Panc1 (cell line): Measurements from ENCODE around the gene TNRC6C. TPM values are rescaled to one million over a fixed set of nuclear protein-coding genes. Genes with fewer than 3 reads are reported as not detected.
"Not testable (repeated sequence)": the region's sequence is repeated elsewhere in the genome, so short reads cannot be mapped to it uniquely, and the experiment has no call there.

ENCODE experiments used
- ATAC-seq: fragments of 200-7000 bp; cut with Tn5 transposase; 2 replicates; pipeline ENCODE4 v1.9.1; 2020; ENCODE audit warnings: mild to moderate bottlenecking, moderate library complexity
- BruUV-seq: library from RNA; stranded (reverse); fragments of 400-500 nt; replicated peaks from 2 replicates; lab custom pipeline; 2021; lab: Mats Ljungman, UMichigan
- CTCF ChIA-PET: fragments of 300-600 bp; sonication (Branson Sonifier 250); formaldehyde crosslinking; loops from one replicate; lab custom pipeline; 2022; ENCODE audit warnings: antibody characterized with exemption; lab: Charles Lee
- POLR2A ChIA-PET: fragments of 300-600 bp; sonication (Branson Sonifier 250); formaldehyde crosslinking; loops from one replicate; lab custom pipeline; 2022; ENCODE audit warnings: antibody characterized with exemption; lab: Charles Lee
- DNase-seq: peaks from one replicate; pipeline ENCODE4 v3.0.0-alpha.2; 2010; ENCODE audit warnings: low read depth, low spot score
- H3K27ac ChIP-seq: 2 replicates; pipeline ENCODE4 v1.5.1; 2011; ENCODE audit warnings: mild to moderate bottlenecking, low read length, inconsistent platforms
- H3K27me3 ChIP-seq: fragments of 200-500 bp; sonication (Bioruptor generic); 2 replicates; pipeline ENCODE4 v1.6.0; 2014; ENCODE audit warnings: low read length, inconsistent platforms; ENCODE audit not compliant: control insufficient read depth, insufficient read depth
- H3K36me3 ChIP-seq: fragments of 200-500 bp; sonication (Bioruptor generic); 2 replicates; pipeline ENCODE4 v1.5.1; 2014; ENCODE audit warnings: inconsistent platforms, mild to moderate bottlenecking, low read length, moderate library complexity; ENCODE audit not compliant: control insufficient read depth, insufficient read depth
- H3K4me1 ChIP-seq: 2 replicates; pipeline ENCODE4 v1.5.1; 2011; ENCODE audit warnings: inconsistent platforms, mild to moderate bottlenecking, low read length, moderate library complexity; ENCODE audit not compliant: control insufficient read depth, insufficient read depth
- H3K4me3 ChIP-seq, 2 experiments: 2 replicates each; pipeline ENCODE4 v1.5.1; 2011 to 2012; ENCODE audit warnings: low read depth in 2 of 2, low read length in 2 of 2, mild to moderate bottlenecking in 2 of 2, inconsistent platforms in 1 of 2, moderate library complexity in 1 of 2
- H3K9me3 ChIP-seq: fragments of 200-500 bp; sonication (Bioruptor generic); 2 replicates; pipeline ENCODE4 v1.5.1; 2014; ENCODE audit warnings: low read depth, mild to moderate bottlenecking, inconsistent platforms, low read length, moderate library complexity; ENCODE audit not compliant: control insufficient read depth, insufficient read depth
- POLR2AphosphoS5 ChIP-seq: IDR thresholded peaks from 2 replicates; pipeline ENCODE4 v1.6.1; 2012; ENCODE audit warnings: mild to moderate bottlenecking, low read depth, low read length, moderate library complexity
- SIN3A ChIP-seq: IDR thresholded peaks from 2 replicates; pipeline ENCODE4 v1.6.1; 2012; ENCODE audit warnings: low read depth, mild to moderate bottlenecking, low read length, moderate library complexity, borderline replicate concordance; ENCODE audit not compliant: insufficient read depth
- TCF7L2 ChIP-seq: IDR thresholded peaks from 2 replicates; pipeline ENCODE4 v1.6.1; 2011; ENCODE audit warnings: mild to moderate bottlenecking, low read depth, low read length, inconsistent platforms
- in situ Hi-C: cut with HindIII; loops from 2 replicates; pipeline ENCODE4 v1.10.0; 2016; ENCODE audit warnings: low sequenced_read_pairs, low pct_unique_long_range_greater_than_20kb
- intact Hi-C: fragments of 100-400 bp; cut with micrococcal nuclease; formaldehyde crosslinking; loops from one replicate; pipeline ENCODE4 v1.10.0; 2022; ENCODE audit not compliant: unreplicated experiment
- total RNA-seq: library from RNA; stranded (reverse); gene quantifications from one replicate; pipeline ENCODE4 v1.2.1, GENCODE V29; 2021; ENCODE audit not compliant: unreplicated experiment
- TF ChIP-seq, protein P1 (sequence below), 2 experiments: IDR thresholded peaks; 2 replicates each; pipeline ENCODE4 v1.6.1; 2011 to 2012; ENCODE audit warnings: low read depth in 2 of 2, control low read depth in 1 of 2, low read length in 1 of 2, mild to moderate bottlenecking in 1 of 2, moderate library complexity in 1 of 2; ENCODE audit not compliant: insufficient read depth in 1 of 2
- TF ChIP-seq, protein P2 (sequence below): fragments of 450-650 bp; IDR thresholded peaks from 2 replicates; pipeline ENCODE4 v1.5.1; 2017; ENCODE audit warnings: mild to moderate bottlenecking

TNRC6C gene
- total RNA-seq, 1 experiment from 2014 or later = 10.1 TPM

DNA sequence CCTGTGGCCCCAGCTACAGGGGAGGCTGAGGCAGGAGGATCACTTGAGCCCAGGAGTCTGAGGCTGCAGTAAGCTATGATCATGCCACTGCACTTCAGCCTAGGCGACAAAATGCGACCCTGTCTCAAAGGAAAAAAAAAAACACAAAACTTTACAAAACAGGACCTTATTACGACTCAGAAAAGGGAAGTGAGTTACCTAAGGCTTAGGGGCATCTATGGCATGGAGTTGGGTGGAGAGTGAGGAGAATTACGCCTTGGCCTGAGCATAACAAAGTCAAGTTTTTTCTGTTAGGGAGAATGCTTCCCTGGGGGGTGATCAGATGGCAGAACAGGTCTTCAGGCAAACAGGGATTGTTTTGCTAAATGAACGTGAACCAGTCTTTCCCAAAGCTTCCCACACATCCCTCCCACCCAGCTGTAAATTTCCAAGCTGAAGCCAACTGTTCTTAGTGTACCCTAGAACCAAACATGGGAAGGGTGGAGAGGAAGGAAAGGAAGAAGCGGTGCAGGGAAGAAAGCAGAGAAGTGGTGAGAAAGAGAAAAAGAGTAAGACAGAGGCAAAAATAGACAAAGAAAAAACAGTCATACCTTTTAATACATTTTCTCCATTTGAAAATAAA lies 24.6 kb upstream of the TNRC6C start:
- Histone ChIP-seq H3K27me3 (peaks cover 5% of the 10 kb centered on the region; the same call in 1 of the 2 replicates), H3K4me3 (no peak overlapping the region), H3K27ac (no peak overlapping the region), H3K9me3 (no peaks in the 10 kb centered on the region), H3K36me3 (no peaks in the 10 kb centered on the region), H3K4me1 (no peaks in the 10 kb centered on the region)
- DNase-seq (no peak), ATAC-seq (no peak)
- BruUV-seq = no TSS peak
- TF ChIP-seq SIN3A (no peak), POLR2AphosphoS5 (no peak), TCF7L2 (no peak)
- TF ChIP-seq, protein P1, sequence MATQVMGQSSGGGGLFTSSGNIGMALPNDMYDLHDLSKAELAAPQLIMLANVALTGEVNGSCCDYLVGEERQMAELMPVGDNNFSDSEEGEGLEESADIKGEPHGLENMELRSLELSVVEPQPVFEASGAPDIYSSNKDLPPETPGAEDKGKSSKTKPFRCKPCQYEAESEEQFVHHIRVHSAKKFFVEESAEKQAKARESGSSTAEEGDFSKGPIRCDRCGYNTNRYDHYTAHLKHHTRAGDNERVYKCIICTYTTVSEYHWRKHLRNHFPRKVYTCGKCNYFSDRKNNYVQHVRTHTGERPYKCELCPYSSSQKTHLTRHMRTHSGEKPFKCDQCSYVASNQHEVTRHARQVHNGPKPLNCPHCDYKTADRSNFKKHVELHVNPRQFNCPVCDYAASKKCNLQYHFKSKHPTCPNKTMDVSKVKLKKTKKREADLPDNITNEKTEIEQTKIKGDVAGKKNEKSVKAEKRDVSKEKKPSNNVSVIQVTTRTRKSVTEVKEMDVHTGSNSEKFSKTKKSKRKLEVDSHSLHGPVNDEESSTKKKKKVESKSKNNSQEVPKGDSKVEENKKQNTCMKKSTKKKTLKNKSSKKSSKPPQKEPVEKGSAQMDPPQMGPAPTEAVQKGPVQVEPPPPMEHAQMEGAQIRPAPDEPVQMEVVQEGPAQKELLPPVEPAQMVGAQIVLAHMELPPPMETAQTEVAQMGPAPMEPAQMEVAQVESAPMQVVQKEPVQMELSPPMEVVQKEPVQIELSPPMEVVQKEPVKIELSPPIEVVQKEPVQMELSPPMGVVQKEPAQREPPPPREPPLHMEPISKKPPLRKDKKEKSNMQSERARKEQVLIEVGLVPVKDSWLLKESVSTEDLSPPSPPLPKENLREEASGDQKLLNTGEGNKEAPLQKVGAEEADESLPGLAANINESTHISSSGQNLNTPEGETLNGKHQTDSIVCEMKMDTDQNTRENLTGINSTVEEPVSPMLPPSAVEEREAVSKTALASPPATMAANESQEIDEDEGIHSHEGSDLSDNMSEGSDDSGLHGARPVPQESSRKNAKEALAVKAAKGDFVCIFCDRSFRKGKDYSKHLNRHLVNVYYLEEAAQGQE (IDR thresholded peaks at IDR 0.05; ENCODE audit: insufficient read depth in 1 of 2, low read depth in 2 of 2, low read length in 1 of 2) = no peak
- TF ChIP-seq, protein P2, sequence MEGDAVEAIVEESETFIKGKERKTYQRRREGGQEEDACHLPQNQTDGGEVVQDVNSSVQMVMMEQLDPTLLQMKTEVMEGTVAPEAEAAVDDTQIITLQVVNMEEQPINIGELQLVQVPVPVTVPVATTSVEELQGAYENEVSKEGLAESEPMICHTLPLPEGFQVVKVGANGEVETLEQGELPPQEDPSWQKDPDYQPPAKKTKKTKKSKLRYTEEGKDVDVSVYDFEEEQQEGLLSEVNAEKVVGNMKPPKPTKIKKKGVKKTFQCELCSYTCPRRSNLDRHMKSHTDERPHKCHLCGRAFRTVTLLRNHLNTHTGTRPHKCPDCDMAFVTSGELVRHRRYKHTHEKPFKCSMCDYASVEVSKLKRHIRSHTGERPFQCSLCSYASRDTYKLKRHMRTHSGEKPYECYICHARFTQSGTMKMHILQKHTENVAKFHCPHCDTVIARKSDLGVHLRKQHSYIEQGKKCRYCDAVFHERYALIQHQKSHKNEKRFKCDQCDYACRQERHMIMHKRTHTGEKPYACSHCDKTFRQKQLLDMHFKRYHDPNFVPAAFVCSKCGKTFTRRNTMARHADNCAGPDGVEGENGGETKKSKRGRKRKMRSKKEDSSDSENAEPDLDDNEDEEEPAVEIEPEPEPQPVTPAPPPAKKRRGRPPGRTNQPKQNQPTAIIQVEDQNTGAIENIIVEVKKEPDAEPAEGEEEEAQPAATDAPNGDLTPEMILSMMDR = no peak
- ChIA-PET POLR2A (interaction anchor here (0.6 kb wide), 1 partner anchor 55 kb away, joined by 6 read pairs; no protein-coding TSS in a partner anchor), CTCF (no interaction called here)
- in situ Hi-C loops (no loop called here), intact Hi-C loops (no loop called here)

DNA sequence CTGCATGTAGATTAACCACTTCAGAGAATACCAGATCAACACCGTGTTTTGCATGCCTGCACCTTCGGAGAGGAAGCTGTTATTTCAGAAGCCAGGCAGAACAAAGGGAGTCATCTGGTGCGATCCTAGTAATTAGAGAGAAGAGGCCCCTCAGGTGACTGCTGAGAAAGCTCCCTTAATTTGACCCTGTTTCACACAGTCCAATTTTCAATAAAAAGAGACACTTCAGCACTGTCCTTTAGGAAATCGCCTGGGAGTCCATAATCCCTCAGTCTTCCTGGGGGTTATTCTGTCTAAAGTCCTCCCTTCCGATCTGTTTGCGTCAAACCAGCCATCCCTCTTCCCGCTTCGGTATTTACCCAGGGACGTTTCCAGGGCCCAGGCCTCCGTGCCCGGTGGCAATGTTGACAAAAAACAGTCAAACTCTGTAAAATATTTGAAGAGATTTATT lies 23.4 kb upstream of the TNRC6C start:
- Histone ChIP-seq H3K27me3 (peaks cover 8% of the 10 kb centered on the region; the same call in 1 of the 2 replicates), H3K36me3 (no peaks in the 10 kb centered on the region), H3K4me3 (no peak overlapping the region), H3K4me1 (no peaks in the 10 kb centered on the region), H3K9me3 (no peaks in the 10 kb centered on the region), H3K27ac (no peak overlapping the region)
- DNase-seq (no peak), ATAC-seq (no peak)
- in situ Hi-C loops = no loop called here
- ChIA-PET CTCF (no interaction called here), POLR2A (no interaction called here)
- TF ChIP-seq, protein P1 (IDR thresholded peaks at IDR 0.05; ENCODE audit: insufficient read depth in 1 of 2, low read depth in 2 of 2, low read length in 1 of 2) = no peak
- TF ChIP-seq, protein P2 = no peak
- TF ChIP-seq SIN3A (no peak), TCF7L2 (no peak), POLR2AphosphoS5 (no peak)
- BruUV-seq = no TSS peak
- intact Hi-C loops = no loop called here

DNA sequence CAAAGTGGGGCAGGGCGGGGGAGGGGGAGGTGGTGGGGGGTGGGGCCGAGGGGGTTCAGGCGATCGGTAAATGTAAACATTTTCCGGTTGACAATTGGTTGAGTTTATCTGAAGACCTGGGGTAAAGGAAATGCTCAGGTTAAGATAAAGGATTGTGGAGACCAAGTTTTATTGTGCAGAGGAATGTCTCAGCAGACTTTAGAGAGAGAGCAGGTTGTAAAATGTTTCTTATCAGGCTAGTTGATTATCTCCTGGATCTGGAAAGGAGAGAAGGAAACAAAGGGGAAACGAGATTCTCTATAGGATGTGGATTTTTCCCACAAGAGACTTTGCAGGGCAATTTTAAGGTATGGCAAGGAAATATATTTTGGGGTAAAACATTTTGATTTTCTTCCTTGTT lies 22.8 kb upstream of the TNRC6C start:
- H3K36me3 ChIP-seq, intact Hi-C loops, ATAC-seq, POLR2A ChIA-PET, H3K27ac ChIP-seq, in situ Hi-C loops, DNase-seq, H3K9me3 ChIP-seq, BruUV-seq, CTCF ChIA-PET, H3K4me1 ChIP-seq, H3K4me3 ChIP-seq: not testable (repeated sequence)
- H3K27me3 ChIP-seq = peaks cover 11% of the 10 kb centered on the region
